Measurements from ENCODE around the gene ARHGAP25.

GRCh38 chr2:68690851-68691250 lies 43.8 kb upstream of the ARHGAP25 start:
- no peak for TF ChIP-seq POLR2A (IDR thresholded peaks at IDR 0.05; ENCODE audit: low read length)
- TF ChIP-seq GATA1 (IDR thresholded peaks at IDR 0.05; ENCODE audit: low read depth, low read length) = no peak

Data from erythroblast (primary cell).